ENCODE results near the gene SLC35F6.
"Not testable (repeated sequence)": the region's sequence is repeated elsewhere in the genome, so short reads cannot be mapped to it uniquely, and the experiment has no call there.

SLC35F6 gene

DNA sequence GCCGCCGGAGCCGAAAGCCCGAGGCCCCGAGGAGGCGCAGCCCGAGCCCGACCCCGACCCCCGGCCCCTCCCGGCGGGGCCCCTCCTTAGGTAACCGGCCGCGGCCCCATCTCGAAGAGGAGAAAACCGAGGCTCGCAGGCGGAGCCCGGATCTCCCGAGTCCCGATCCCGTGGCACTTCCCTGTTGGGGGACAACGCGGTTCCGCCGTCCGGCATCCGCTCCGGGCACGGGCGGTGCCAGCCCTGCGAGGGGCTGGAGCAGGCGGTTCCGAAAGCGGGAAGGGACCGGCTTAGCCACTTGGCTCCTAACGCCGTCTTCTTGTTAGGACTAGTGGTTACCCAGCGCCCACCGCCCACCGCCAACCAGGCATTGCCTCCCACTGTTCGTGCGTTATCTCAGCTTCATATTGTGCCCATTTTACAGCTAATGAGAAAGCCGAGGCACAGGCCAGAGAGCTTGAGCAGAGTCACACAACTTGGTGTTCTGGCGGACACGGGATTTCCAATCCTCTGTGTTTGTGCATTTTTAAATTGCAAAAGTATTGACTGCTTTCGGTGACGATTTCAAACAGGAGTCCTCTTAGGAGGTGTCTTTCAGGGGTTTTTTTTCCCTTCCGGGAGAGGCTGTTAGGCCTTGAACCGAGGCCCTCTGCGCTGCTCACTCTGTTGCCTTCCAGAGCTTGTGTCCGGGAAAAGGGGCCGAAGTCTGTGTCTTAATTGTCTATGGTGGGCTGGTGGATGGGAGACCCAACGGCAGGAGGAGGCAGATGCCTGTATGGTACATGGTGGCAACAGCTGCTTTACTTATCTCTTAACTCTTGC is 22.3 kb downstream of the SLC35F6 start:
- DNase-seq: no peak

GRCh38 chr2:26792720-26793119 is 28.6 kb downstream of the SLC35F6 start:
- DNase-seq: no peak

DNA sequence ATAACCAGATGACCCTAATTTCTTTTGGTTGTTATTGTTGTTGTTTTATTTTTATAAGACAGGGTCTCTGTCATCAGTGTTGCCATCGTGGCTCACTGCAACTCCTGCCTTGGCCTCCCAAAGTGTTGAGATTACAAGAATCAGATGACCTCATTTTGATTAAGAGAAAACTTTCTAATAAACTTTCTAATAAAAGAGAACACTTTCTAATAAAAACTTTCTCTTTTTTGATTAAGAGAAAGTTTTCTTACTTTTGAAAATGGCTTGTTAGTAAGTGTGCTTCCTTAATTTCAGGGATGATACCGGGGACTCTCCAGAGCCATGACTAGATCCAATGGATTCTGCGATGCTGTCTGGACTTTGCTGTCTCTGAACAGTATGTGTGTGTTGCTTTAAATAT is 29.4 kb downstream of the SLC35F6 start:
- no peak for DNase-seq

- not testable (repeated sequence) for DNase-seq
Observed at GRCh38 chr2:26795135-26795534, 31.1 kb downstream of the SLC35F6 start.

- no peak for DNase-seq
Observed at GRCh38 chr2:26801328-26801727, 37.2 kb downstream of the SLC35F6 start.

DNA sequence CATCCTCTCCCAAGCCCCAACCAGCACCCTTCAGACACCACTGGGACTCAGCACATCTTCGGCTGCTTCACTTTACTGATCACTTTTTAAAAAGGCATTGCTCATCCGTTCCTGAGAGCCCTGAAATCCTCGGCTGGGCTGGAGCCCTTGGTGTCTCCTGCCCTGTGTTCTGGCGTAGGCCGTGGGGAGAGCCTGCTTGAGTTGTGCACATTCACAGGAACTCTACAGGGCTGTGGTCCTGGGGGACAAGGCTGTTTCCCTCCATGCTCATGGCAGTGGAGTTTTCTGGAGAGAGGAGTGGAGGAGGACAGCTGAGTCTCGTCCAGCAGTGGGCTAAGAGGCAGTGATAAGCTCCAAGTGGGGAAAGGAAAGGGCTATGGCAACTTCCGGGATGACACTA is 37.7 kb downstream of the SLC35F6 start:
- no peak for DNase-seq

- DNase-seq: no peak
Observed at GRCh38 chr2:26805241-26805676, 41.2 kb downstream of the SLC35F6 start.

- DNase-seq: no peak
Observed at GRCh38 chr2:26807788-26808460, 43.8 kb downstream of the SLC35F6 start.

DNA sequence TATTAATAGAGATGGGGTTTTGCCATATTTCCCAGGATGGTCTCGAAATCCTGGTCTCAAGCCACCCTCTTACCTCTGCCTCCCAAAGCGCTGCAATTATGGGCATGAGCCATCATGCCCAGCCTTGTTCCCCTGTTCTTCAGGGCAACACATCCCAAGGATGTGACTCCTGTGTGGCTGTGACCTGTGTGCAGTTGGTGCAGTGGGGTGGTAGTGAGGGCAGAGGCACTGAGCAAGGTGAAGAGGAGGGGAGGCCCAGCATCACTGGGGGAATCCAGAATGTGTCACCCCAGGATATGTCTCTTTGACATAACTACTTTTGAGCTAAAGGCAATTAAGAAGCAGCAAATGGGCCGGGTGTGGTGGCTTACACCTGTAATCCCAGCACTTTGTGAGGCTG is 45.1 kb downstream of the SLC35F6 start:
- DNase-seq: no peak

DNA sequence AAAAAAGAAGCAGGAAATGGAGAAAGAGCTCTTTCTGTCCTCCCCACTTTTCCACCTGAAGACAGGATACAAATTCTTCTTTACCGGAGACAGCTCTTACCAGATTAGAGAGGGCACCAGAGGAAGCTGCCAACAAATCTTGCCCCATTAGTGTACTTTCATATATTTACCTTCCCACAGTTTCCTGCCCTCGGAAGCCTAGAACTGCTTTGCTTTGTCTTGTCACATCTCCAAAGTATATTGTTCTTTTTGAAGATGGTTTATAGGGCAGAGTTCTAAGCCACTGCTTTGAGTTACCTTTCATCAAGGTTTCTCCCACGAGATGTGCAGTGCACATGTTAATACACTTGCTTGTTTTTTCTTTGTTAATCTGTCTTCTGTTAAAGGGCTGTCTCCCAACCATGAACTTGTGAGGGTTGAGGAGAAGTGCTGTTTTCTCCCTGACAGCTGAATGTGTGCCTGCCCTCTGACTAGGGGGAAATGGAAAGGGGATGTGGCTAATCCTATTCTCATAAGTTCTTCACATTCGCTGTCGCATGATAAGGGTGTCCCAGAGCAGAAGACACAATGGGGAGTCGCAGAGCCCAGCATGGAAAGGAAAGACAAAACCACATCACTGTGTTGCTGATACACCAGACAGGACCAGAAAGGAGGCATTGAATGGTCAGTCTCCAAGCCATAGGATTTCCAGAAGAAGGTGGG is 45.9 kb downstream of the SLC35F6 start:
- DNase-seq: no peak

DNA sequence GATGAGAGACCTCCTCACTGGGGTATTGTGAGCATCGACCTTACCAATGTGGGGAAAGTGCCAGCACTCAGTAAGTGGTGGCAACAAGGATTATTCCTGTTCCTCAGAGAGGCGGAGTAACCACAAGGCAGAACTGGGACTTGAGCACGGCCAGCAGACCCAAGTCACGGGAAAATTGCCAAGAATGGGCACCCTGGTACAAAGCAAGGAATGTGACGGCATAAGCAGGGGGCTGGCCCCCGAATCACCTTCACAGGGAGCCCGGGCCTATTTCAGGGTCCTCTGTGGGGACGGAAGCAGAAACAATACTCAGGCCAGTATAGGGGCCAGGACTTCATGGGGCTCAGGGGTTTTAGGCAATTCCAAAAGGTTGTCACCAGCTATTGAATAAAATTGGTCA is 47.2 kb downstream of the SLC35F6 start:
- no peak for DNase-seq

- DNase-seq: no peak
Observed at GRCh38 chr2:26811791-26812694, 48.0 kb downstream of the SLC35F6 start.

DNA sequence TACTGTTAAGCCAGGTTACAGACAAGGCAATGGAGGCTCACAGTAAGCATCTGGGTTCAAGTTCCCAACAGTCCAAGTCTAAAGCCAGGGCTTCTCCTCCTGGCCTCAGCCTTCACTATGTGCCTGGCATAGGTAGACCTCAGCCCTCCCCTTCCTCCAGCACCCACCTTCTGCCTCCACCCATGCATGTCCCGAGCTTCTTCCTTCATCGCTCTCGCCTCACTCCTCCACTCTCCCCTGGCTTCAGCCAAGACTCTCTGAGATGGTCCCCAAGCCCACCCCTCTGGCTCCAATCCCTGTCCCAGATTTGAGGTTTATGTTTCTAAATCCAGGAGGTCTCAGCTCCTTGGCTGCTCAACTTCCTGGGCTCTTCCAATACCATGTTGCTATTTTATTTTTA is 48.6 kb downstream of the SLC35F6 start:
- no peak for DNase-seq

GRCh38 chr2:26814072-26814765 is 50.1 kb downstream of the SLC35F6 start:
- not testable (repeated sequence) for DNase-seq

GRCh38 chr2:26816893-26817292 is 52.8 kb downstream of the SLC35F6 start:
- no peak for DNase-seq

- DNase-seq: no peak
Observed at GRCh38 chr2:26818255-26818654, 54.2 kb downstream of the SLC35F6 start.

GRCh38 chr2:26818972-26819371 is 54.9 kb downstream of the SLC35F6 start:
- DNase-seq: no peak

DNA sequence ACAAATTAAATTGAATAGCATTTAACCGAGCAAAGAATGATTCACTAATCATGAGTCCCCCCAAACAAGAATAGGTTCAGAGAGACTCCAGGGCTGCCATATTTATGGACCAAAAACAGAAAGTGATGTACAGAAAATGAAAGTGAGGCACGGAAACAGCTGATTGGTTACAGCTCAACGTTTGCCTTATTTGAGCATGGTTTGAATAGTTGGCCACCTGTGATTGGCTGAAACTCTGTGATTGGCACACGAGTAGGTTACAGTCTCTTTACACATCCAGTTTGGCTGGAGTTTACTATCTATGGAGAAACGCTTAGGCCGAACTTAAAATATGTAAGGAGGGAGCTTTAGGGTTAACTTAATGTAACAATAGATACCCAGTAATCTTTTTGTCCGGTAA is 56.8 kb downstream of the SLC35F6 start:
- DNase-seq: no peak

DNA sequence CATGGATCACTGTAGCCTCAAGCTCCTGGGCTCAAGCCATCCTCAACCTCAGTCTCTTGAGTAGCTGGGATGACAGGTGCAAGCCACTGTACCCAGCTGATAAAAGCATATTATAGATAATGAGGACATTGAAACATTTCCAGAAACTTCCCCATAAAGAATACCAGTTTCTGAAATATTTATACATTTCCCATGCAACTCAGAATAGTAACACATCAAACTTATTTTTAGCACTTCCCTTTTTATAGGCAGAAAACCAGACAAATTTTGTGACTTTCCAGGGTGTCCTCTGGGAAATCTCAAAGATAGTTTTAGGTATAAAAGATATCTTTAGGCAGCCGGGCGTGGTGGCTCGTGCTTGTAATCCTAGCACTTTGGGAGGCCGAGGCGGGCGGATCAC is 58.8 kb downstream of the SLC35F6 start:
- no peak for DNase-seq

All from NCI-H510A (cell line).